CD4-positive, alpha-beta T cell treated with Interleukin-4 for 1 hour (primary cell): ENCODE measurements around the gene EBI3.
"Not testable (repeated sequence)": the region's sequence is repeated elsewhere in the genome, so short reads cannot be mapped to it uniquely, and the experiment has no call there.

Experiments used
- DNase-seq, 2 donors: peaks; one replicate each; pipeline ENCODE4 v3.0.0-alpha.2; 2020 to 2022

The EBI3 gene

DNA sequence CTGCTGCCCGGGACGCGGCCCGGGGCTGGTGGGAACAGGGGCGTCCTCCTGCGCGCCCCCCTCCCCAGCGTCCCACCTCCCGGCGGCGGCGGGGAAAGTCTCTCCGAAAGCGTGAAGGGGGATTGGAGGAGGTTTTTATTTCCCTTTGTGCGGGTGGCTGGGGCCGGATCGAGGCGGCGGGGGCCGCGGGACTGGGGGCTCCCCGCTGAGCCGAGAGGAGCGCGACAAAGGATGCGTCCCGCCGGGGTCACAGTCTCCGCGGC lies 49.9 kb downstream of the EBI3 start:
- no peak for DNase-seq

DNA sequence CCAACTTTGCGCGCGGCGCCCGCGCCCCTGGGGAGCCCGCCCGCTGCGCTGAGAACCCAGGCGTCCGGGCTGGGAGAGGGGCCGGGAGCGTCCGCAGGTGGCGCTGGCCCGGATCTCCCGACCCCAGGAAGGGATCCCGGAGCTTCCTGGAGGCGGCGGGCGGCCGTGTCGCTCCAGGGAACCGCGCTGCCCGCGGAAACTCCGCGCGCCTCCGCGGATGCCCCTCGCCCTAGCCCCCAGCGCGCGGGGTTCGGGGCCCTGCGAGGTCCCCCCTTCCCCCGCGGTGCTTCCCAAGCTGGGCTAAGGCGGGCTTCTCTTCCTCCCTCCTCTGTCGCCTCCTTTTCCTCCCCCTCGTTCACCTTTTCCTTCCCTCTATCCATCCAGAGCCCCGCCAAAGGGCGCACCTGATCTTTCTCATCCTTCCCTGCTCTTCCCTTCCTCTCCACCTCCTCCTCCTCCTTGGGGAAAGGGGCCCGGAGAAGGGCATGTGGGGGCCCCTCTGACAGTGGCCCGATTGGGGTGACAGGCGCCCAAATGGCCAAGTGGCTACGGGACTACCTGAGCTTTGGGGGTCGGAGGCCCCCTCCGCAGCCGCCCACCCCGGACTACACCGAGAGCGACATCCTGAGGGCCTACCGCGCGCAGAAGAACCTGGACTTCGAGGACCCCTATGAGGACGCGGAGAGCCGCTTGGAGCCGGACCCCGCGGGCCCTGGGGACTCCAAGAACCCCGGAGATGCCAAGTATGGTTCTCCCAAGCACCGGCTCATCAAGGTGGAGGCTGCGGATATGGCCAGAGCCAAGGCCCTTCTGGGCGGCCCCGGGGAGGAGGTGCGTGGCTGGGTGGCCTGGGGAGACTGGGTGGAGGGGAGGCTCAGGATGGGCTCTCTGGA lies 50.5 kb downstream of the EBI3 start:
- DNase-seq: no peak

DNA sequence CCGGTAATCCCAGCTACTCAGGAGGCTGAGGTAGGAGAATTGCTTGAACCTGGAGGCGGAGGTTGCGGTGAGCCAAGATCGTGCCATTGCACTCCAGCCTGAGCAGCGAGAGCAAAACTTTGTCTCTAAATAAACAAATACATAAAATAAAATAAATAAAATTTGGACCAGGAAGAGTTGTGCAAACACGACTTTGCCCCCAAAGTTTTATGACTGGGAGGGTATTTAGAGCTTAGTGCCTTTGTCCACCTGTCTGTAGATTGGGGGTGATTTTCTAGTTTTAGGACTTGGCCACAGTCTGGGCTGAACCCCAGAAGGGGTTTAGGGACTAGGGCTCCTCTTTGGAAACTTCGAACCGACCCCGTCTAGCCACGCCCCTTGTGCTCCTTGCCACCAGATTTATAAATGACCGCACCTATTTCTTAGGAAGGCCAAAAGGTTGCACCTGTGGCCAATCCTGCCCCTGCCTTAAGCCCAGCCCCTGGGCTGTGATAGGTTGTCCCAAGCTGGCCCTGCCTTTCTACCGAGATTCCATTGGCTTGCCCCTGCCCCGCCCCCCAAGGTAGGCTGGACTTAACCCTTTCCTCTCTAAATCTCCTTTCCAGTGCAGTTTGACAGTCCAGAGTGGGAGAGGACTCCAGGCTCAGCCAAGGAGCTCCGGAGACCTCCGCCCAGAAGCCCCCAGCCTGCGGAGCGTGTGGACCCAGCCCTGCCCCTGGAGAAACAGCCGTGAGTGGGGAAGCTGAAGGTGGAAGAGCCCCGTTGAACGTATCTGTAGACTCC lies 55.0 kb downstream of the EBI3 start:
- no peak for DNase-seq

DNA sequence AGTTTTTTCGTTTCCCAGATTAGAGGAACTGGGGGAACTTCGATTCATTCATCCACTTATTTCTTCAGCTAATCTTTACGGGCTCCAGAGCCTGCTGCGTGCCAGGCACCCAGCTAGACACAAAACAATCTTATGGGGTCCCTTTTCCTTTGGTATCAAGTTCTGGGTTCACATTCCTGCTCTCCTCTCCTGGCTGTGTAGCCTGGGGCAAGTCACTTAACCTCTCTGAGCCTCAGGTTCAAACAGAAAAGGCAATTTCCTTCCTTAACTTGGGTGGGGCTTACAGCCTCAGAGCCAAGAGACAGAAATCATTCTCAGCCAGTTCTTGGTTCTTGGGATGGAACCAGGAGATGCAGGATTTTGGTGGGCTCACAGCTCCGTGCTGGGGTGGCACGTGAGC lies 55.7 kb downstream of the EBI3 start:
- DNase-seq: no peak

DNA sequence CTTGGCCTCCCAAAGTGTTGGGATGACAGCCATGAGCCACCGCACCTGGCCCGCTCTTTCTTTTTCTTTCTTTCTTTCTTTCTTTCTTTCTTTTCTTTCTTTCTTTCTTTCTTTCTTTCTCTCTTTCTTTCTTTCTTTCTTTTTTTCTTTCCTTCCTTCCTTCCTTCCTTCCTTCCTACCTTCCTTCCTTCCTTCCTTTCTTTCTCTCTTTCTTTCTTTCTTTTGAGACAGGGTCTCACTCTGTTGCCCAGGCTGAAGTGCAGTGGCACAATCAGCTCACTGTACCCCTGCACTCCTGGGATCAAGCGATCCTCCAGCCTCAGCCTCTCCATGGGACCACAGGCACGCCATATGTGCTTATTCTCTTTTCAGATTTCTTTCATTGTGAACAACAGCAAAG lies 56.8 kb downstream of the EBI3 start:
- not testable (repeated sequence) for DNase-seq
